Stimulated activated CD4-positive, alpha-beta T cell treated with anti-CD3 and anti-CD28 coated beads, Interleukin-4, amount 100 ng/mL, for 24 hours (primary cell): Measurements from ENCODE around the gene SHE.
A peak's percentile ranks its signal among the peaks of the same experiment; 100 is the strongest.

Experiments
- DNase-seq: peaks from one replicate; pipeline ENCODE4 v3.0.0-alpha.2; 2020

Gene SHE

DNA sequence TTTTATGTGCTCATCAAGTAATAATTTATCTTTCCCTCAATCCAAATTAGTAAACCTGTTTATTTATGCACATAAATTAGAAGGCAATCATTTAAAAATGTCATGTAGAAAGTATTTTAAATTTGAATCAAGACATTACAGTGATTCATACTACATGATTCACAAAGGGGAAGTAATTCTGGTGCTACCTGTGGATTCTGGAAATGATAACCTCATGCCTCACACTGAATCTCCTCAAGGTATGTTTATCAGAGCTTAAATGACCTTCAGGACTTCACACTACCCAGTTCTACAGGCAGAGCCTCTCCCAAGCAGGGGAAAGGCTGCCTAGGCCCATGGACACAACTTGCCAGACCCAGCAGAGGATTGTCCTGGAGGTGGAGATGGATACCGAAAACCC, 25.4 kb downstream of the SHE start:
- no peak for DNase-seq

DNA sequence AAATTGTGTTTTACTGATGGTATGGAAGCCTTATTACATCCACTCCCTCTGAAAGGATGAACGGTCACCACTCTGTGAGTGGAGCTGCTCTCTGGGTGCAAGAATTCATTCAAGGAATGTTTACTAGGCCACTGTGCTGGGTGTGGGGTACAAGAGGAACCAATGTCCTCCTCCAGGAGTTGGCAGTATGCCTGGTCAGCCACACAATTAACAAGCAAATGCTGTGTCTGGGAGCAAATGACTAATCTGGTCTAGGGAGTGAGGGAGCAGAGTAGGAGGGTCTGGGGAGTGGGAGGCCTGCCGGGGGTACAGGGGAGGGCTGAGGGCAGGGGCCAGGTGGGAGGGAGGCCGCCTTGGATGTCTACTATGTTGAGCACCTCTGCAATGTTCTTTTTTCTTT, 27.4 kb downstream of the SHE start:
- DNase-seq: no peak

DNA sequence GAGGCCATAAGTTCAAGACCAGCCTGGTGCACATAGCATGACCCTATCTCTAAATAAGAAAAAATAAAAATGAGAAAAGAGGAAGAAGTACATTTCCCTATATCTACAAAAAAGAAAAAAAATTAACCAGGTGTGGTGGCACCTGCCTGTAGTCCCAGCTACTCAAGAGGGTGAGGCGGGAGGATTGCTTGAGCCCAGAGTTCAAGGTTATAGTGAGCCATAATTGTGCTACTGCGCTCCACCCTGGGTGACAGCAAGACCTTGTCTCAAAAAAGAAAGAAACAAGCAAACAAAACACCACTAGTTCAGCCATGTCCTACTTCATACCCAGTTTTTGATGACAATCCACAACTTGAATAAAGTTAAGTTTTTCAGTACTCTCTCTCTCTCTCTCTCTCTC, 30.9 kb downstream of the SHE start:
- no peak for DNase-seq

DNA sequence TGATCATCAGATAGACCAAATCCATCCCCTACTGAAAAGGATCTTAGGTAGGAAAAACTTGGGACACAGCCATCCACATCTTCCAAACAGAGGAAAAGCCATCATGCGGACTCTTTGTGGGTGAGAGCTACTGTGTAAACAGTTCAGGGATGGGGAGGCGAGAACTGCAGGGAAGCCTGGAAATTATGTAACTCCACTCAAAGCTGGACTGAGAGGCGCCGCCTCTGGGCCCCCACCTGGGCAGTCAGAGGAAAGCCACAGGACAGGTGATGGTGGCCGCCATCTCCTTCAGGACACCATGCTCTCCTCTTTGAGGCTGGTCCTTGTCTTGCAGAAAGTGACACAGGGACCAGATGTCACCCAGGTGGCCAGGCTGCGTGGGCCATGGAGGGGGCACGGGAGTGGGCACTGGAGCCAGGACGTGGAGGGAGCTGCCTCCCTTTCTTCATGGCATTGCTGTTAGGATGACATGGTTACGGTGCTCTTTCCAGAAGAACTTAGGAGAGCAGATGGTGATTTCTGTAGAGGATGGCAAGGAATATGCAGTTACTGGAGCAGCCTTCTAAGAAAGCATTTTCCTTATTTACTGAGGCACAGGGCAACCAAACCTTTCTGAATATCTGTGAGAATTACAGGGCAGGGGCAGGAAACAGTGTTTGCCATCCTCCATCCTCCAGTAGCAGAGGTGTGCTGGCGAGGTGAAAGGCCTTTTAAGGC, 32.2 kb downstream of the SHE start:
- no peak for DNase-seq

DNA sequence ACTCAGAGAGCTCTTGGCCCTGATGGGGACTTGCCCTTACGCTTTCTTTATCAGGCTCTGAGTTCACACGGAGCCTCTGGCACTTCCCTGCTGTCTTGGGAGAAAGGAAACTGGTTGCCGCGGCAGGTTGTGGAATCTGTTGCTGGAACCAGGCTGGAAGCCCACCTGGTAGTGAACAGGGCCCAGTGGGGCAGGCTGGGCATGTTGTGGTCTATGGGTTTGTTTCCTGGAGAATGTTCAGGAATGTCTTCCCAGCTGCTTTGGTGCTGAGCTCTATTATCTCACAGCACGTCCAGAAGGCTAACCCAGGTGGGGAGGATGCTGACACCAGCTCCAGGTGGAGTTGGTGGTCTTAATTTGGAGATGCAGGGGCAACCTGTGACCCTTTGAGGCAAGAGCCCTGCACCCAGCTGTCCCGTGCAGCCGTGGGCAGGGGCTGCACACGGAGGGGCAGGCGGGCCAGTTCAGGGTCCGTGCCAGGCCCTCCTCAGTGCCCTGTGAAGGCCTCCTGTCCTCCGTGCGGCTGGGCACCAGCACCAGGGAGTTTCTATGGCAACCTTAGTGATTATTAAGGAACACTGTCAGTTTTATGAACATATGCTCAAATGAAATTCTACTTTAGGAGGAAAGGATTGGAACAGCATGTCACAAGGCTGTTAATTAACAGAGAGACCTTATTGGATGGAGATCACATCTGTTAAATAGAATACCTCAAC, 33.5 kb downstream of the SHE start:
- no peak for DNase-seq

DNA sequence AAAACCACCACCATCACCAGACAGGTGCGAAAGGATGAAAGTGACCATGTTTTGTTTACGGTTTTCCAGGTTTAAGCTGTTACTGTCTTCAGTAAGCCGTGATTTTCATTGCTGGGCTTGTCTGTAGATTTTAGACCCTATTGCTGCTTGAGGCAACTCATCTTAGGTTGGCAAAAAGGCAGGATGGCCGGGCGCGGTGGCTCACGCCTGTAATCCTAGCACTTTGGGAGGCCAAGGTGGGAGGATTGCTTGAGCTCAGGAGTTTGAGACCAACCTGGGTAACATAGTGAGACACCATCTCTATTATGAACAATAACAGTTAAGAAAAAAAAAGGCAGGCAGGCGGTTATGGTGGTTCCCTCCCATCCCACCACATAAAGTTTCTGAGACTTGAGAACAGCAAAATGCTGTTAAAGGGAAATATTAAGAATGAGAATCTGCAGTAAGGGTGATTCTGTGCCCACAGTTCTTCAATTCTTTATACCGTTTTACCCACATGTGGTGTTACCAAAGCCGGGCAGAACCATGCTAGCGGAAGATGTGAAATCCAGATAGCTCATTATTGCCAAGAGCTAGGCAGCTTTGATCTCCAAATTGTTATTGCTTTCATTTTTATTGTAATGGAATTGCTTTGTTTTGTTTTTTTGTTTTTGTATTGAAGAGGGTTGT, 34.6 kb downstream of the SHE start:
- peak; percentile 24 for DNase-seq

DNA sequence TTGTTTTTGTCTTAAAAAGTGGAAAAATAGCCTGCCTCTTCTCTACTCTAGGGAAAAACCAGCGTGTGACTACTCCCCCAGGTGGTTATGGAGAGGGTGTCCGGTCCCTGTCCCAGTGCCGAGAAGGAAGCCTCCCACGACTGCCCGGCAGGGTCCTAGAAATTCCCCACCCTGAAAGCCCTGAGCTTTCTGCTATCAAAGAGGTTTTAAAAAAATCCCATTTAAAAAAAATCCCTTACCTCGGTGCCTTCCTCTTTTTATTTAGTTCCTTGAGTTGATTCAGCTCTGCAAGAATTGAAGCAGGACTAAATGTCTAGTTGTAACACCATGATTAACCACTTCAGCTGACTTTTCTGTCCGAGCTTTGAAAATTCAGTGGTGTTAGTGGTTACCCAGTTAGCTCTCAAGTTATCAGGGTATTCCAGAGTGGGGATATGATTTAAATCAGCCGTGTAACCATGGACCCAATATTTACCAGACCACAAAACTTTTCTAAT, 35.2 kb downstream of the SHE start:
- no peak for DNase-seq

DNA sequence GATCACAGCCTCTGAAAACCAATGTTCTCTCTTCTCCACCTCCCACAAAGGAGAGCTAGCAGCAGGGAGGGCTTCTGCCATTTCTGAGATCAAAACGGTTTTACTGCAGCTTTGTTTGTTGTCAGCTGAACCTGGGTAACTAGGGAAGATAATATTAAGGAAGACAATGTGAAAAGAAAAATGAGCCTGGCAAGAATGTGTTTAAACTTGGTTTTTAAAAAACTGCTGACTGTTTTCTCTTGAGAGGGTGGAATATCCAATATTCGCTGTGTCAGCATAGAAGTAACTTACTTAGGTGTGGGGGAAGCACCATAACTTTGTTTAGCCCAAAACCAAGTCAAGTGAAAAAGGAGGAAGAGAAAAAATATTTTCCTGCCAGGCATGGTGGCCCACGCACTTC, 36.0 kb downstream of the SHE start:
- DNase-seq: no peak

DNA sequence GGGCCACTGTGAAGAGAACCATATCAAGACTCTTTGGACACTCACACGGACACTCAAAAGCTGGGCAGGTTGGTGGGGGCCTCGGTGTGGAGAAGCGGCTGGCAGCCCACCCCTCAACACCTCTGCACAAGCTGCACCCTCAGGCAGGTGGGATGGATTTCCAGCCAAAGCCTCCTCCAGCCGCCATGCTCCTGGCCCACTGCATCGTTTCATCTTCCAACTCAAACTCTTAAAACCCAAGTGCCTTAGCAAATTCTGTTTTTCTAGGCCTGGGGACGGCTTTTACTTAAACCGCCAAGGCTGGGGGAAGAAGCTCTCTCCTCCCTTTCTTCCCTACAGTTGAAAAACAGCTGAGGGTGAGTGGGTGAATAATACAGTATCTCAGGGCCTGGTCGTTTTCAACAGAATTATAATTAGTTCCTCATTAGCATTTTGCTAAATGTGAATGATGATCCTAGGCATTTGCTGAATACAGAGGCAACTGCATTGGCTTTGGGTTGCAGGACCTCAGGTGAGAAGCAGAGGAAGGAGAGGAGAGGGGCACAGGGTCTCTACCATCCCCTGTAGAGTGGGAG, 36.5 kb downstream of the SHE start:
- DNase-seq: no peak

DNA sequence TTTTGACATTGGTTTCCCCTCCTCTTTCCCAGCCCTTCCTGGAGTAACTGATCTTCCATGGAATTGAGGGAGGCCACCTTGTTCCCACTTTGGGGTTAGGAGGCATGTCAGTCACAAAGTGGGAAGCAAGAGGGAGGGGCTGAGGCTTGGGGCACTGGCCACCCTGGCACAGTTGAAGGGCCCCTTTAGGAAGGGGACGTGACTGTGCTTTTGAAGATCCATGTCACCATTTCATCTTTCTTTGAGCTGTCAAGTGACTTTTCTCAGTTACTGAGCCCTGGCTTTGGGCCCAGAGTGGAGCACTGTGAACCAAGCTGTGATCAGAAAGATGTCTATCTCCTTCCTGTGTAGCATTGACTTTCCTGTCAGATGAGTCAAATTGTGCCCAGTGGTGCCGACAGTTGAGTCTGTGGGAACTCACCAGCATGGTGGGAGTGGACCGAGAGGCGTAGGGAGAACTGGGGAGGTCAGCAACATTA, 38.7 kb downstream of the SHE start:
- peak; percentile 66 for DNase-seq

DNA sequence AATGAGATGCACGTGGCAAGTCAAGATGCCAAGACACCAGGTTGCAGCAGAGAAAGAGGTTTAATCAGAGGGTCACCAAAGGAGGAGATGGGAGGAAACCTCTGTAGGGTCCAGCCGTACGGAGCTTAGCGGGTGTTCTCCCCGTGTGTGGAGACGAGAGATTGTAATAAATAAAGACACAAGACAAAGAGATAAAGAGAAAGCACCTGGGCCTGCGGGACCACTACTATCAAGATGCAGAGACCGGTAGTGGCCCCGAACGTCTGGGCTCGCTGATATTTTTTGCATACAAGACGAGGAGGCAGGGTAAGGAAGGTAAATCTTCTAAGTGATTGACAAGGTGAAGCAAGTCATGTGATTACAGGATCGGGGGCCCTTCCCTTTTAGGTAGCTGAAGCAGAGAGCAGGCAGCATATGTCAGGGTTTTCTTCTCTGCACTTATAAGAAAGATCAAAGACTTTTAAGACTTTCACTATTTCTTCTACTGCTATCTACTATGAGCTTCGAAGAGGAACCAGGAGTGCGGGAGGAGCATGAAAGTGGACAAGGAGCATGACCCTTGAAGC, 41.4 kb downstream of the SHE start:
- no peak for DNase-seq

DNA sequence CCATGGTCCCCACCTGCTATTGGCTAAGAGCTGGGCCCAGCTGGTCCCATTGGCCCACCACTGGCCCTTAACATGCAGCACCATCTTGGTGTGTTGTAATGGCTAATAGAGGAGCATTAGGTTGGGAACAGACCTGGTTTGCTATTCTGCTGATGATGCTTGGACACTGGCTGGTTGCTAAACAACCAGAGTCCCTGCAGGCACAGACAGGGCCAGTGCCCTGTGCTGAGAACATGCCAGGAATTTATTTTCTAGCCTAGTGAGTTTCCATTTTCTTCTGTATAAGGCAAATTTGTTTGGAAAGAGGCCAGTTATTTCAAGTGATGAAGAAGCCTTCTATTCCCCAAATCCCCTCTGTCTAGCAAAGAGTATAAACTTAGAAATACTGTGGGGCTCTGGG, 43.1 kb downstream of the SHE start:
- no peak for DNase-seq

DNA sequence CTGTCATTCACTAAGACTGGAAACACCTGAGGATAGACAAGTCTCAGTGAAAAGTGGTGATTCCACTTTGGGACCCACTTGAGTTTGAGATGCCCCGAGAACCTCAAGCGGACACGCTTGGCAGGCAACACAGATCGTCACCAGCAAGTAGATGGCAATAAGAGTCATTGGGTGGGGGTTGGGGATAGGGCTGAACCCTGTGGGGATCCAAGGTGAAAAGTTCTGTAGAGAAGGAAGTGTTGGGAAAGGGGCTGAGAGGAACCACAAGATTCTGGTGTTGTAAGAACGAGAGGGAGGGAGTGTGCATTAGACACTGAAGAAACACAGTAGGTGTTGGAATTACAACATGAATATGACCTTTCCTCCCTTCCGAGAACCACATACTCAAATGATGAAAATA, 45.6 kb downstream of the SHE start:
- no peak for DNase-seq

DNA sequence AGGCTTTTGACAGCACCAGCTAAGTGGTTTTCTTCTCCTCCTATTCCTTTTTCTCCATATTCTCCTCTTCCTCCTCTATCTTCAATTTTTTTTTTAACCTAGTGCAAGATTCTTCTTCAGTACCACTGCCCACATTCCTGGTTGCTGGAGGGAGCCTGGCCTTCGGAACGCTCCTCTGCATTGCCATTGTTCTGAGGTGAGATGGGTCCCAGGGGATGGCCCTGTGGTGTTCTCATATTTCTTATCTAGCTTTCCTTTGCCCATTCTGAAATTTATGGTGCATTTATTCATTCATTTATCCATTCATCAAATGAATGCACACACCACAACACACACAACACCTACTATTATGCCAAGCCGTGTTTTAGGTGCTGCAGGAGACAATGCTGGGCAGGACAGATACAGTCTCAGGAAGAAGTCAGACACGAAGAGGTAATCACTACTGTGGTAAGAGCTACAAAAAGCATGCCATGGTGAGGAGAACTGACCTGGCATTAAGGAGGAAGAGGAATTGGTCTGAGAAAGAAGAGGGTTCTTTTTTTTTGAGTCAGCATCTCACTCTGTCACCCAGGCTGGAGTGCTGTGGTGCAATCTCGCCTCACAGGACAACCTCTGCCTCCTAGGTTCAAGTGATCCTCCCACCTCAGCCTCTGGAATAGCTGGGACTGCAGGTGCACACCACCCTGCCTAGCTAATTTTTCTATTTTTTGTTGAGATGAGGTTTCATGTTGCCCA, 47.7 kb downstream of the SHE start:
- DNase-seq: no peak

DNA sequence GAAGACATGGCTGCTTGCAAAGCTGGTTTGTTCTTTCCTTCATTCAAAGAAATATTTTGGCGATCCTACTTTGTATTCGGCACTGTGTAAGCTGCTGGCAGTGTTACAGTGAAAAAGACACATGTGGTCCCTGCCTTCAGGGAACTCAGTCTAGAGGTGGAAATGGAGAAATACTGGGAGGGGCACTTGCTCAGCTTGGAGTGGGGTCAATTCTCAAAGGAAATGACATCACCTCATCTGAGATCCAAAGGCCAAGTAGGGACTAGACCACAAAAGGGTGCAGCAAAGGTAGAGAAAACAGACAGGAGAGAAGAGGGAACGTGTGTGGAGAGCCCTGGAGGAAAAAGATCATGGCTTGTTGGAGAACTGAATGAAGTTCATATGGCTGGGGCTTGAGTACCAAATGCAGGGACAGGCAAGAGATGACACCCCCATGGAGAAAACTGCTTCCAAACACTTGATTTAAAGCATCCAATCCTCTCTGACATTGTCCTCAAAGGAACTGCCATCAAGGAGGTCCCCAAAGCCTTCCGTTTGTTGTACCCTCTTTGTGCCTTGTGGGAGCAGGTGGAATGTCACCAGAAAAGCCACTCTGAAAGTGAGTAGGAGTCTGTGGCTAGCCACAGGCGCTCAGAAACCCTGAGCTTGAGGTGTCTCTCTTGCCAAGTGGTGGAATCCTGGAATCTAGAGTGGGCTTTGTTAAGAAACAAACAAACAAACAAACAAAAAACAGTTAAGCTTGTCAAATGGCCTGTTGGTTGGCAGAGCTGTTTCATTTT, 48.4 kb downstream of the SHE start:
- DNase-seq: no peak

DNA sequence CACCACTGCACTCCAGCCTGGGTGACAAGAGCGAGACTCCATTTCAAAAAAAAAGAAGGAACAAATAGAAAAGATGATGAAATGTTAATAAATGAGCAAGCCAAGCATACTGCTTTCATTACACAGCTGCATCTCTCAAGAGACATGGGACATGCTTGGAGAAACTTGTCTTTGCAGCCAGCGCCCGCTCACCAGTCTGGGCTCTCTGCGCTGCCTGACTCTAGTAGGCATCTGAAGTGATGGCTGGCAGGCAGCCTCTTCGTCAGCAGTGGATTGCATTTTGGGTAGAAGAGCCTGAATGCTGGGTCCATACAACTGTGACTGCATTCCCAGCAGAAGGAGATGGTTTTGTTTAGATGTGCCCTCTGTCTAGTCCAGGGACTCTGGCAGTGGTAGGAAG, 49.1 kb downstream of the SHE start:
- no peak for DNase-seq

DNA sequence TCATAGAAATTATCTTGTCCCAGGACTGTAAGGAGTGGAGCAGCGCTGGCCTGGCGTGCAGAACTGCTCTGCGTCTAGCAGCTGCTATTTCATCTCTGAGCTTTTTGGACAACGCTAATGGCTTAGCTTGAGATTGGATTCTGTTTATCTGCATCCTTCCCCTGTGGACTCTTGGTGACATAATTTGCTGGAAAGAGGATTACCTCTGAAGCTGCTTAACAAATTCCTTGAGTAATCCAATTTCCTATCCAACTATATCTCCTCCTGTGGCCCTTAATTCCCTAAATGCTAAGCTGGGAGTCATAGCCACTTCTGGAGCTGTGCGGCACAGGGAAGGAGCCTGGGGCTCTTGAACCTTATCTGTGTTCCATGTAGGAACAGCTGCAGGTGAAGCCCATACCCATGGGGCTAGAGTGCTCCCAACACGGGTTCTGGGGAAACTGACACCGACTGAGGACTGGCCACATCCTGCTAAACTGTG, 53.8 kb downstream of the SHE start:
- DNase-seq: no peak

DNA sequence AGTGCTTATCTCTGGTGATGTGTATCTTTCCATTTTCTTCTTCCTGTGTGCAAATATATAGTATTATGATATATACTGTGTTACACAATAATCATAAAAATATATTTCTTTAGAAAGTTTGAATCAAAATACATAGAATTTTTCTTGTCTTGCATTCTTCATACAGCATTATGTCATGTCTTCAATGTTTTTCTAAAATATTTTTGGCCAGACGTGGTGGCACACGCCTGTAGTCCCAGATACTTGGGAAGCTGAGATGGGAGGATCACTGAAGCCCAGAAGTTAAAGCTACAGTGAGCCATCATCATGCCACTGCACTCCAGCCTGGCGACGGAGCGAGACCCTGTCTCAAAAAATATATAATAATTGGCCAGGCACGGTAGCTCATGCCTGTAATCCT, 55.4 kb downstream of the SHE start:
- no peak for DNase-seq

DNA sequence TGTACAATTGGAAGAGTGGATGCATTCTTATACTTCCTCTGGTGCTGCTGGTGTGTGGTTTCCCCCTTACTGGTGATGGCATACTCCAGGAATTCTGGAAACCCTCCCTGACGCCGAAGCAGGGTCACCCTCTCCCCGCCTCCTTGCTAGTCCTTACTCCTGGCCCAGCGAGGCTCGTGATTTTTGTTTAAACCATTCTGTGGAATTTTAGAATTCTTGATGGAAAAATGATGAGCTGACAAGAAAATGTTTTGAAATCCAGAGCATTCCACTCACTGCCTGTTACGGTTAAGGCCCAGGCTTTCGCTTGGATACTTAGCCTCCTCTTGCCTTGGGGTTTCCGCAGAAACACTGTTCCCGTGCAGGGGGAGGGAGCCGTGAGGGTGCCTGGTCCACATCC, 55.9 kb downstream of the SHE start:
- DNase-seq: no peak

DNA sequence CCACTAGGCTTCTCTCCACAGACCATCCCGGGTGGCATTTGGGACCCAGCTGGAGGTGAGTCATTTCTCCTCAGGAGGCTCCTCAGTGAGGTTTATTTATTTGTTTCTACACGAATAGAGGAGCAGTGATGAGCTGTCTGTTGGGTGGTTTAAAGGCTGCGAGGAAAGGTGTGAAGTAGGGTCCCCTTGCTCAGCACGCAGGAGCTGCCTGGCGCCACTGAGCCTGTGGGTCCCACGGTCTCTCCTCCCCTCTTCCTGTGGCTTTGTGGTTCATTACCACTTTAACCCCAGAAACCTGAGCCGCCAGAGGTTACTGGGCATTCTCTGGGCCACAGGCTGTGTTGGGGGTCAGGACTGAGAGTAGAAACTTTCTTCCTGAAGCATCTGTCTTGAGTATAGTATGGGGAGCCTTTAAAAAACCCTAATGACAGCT, 57.2 kb downstream of the SHE start:
- DNase-seq: peak; percentile 40

DNA sequence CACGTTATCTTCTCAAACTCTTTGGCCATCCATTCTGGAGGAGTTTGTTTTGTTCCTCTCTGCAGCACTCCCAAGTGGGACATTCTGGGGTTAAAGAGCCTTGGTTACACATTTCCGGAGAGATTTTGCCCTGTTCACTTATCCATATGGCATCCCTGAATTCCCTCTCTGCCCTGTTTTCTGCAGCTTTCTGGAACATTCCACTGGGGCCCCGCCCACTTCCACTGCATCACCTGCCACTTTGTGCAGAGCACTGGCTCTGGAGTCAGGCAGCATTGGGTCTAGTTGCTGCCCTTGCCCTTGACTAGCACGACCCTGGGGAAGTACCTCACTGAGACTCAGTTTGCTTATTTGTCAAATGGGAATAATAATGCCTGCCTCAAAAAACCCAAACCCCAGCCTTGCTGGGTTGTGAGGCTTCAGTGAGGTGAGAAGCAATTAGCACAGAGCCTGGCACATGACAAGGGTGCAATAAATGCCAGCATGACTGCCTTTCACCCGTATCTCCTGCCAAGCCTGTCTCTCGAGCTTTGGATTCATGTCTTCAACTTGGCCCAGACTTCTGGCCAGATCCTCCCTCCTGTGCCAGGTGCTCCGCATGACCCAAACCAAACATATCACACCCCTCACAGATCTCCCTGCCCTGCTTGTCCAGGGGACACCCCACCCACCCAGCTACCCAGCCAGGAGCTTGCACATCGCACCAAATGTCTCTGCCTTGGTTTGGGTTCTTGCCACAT, 58.8 kb downstream of the SHE start:
- DNase-seq: no peak
